ENCODE data around the gene GPC6. TPM values are rescaled to one million over a fixed set of nuclear protein-coding genes. Genes with fewer than 3 reads are reported as not detected.
"Not testable (repeated sequence)": the region's sequence is repeated elsewhere in the genome, so short reads cannot be mapped to it uniquely, and the experiment has no call there.

The GPC6 gene
- total RNA-seq, 1 donor from 2014 or later: 0.96 TPM

GRCh38 chr13:93450761-93451160 is 224.2 kb downstream of the GPC6 start:
- ATAC-seq: no peak

GRCh38 chr13:93454676-93455235 is 228.1 kb downstream of the GPC6 start:
- not testable (repeated sequence) for ATAC-seq

GRCh38 chr13:93455861-93456260 is 229.3 kb downstream of the GPC6 start:
- ATAC-seq: no peak

GRCh38 chr13:93460005-93460404 is 233.4 kb downstream of the GPC6 start:
- no peak for ATAC-seq

GRCh38 chr13:93462151-93462550 is 235.5 kb downstream of the GPC6 start:
- ATAC-seq: no peak

GRCh38 chr13:93466502-93467036 is 240.0 kb downstream of the GPC6 start:
- ATAC-seq: no peak

GRCh38 chr13:93467175-93467574 is 240.6 kb downstream of the GPC6 start:
- ATAC-seq: no peak

GRCh38 chr13:93468433-93468832 is 241.8 kb downstream of the GPC6 start:
- ATAC-seq: no peak

- no peak for ATAC-seq
These were observed 245.7 kb downstream of the GPC6 start for GRCh38 chr13:93472296-93472695.

- ATAC-seq: no peak
These were observed 246.2 kb downstream of the GPC6 start for GRCh38 chr13:93472814-93473296.

- no peak for ATAC-seq
These were observed 247.0 kb downstream of the GPC6 start for GRCh38 chr13:93473441-93474270.

GRCh38 chr13:93476175-93476574 is 249.6 kb downstream of the GPC6 start:
- ATAC-seq: no peak

- no peak for ATAC-seq
These were observed 250.6 kb downstream of the GPC6 start for GRCh38 chr13:93477238-93477637.

GRCh38 chr13:93480553-93481106 is 254.0 kb downstream of the GPC6 start:
- ATAC-seq: no peak

GRCh38 chr13:93496117-93496516 is 269.5 kb downstream of the GPC6 start:
- ATAC-seq: not testable (repeated sequence)

GRCh38 chr13:93496985-93497673 is 270.5 kb downstream of the GPC6 start:
- no peak for ATAC-seq

GRCh38 chr13:93499991-93500390 is 273.4 kb downstream of the GPC6 start:
- no peak for ATAC-seq

- no peak for ATAC-seq
These were observed 275.5 kb downstream of the GPC6 start for GRCh38 chr13:93502071-93502470.

- ATAC-seq: no peak
These were observed 276.5 kb downstream of the GPC6 start for GRCh38 chr13:93502987-93503615.

GRCh38 chr13:93505104-93505952 is 278.7 kb downstream of the GPC6 start:
- ATAC-seq: no peak

GRCh38 chr13:93511011-93511410 is 284.4 kb downstream of the GPC6 start:
- no peak for ATAC-seq

Data from esophagus mucosa (tissue), 1 donor.